Endothelial cell (in vitro differentiated cells): ENCODE data around the gene CFAP57. TPM values are rescaled to one million over a fixed set of nuclear protein-coding genes. Genes with fewer than 3 reads are reported as not detected.

Experiments
- DNase-seq: peaks from one replicate; pipeline ENCODE4 v3.0.0; 2021; ENCODE audit warnings: low spot score
- H3K27ac Mint-ChIP-seq: one replicate; pipeline ENCODE4 v1.8.0; 2021; ENCODE audit warnings: mixed read lengths, inconsistent platforms; ENCODE audit not compliant: unreplicated experiment
- H3K27me3 Mint-ChIP-seq: one replicate; pipeline ENCODE4 v1.8.0; 2021; ENCODE audit warnings: mild to moderate bottlenecking, moderate library complexity, mixed read lengths, inconsistent platforms; ENCODE audit not compliant: unreplicated experiment
- H3K36me3 Mint-ChIP-seq: one replicate; pipeline ENCODE4 v1.8.0; 2021; ENCODE audit warnings: mild to moderate bottlenecking, low read depth, mixed read lengths, inconsistent platforms; ENCODE audit not compliant: unreplicated experiment
- H3K4me1 Mint-ChIP-seq: one replicate; pipeline ENCODE4 v1.8.0; 2021; ENCODE audit warnings: mild to moderate bottlenecking, mixed read lengths, inconsistent platforms; ENCODE audit not compliant: unreplicated experiment
- H3K4me3 Mint-ChIP-seq: one replicate; pipeline ENCODE4 v1.8.0; 2021; ENCODE audit warnings: mild to moderate bottlenecking, mixed read lengths, inconsistent platforms; ENCODE audit not compliant: unreplicated experiment
- H3K9me3 Mint-ChIP-seq: one replicate; pipeline ENCODE4 v1.8.0; 2021; ENCODE audit warnings: mixed read lengths, inconsistent platforms; ENCODE audit not compliant: unreplicated experiment
- CTCF ChIP-seq: fragments of 200-600 bp; sonication (generic); IDR thresholded peaks from one replicate; pipeline ENCODE4 v1.5.0; 2021; ENCODE audit warnings: antibody characterized with exemption; ENCODE audit not compliant: unreplicated experiment
- total RNA-seq: library from RNA; stranded (reverse); fragmentation: NEBNext Ultra II Directional; extraction: Animal tissue kit (Norgen Biotek cat#: 25700); gene quantifications from one replicate; pipeline ENCODE4 v1.2.1, GENCODE V29; 2021; ENCODE audit not compliant: unreplicated experiment

The CFAP57 gene
- total RNA-seq, 1 donor from 2014 or later: 0.49 TPM

- Mint-ChIP-seq H3K4me3 (no peak overlapping the region), H3K27ac (no peak overlapping the region), H3K27me3 (peaks cover 2% of the 10 kb centered on the region), H3K36me3 (no peaks in the 10 kb centered on the region), H3K9me3 (no peaks in the 10 kb centered on the region), H3K4me1 (peaks cover 30% of the 10 kb centered on the region)
- no peak for DNase-seq
- TF ChIP-seq CTCF: no peak
These were observed 42.6 kb downstream of the CFAP57 start for GRCh38 chr1:43214501-43215444.

DNA sequence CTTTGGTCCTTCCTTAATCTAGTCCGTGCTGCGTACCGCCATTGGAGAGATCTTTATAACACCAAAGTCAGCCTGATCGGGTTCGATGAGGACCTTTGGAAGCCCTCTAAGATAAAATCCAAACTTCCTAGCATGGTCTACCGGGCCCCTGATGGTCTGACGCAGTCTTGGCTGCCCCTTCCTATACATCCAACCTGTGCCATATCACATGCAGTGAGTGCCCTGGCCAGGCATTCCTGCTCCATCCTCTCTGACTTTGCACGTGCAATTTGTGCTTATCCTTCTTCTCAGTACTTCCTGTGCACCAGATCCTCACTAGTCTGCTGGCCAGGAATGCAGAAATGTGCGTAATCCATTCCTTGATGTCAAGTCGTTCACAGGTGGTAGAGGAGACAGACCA is 45.6 kb downstream of the CFAP57 start:
- Mint-ChIP-seq H3K4me1 (peaks cover 37% of the 10 kb centered on the region), H3K9me3 (no peaks in the 10 kb centered on the region), H3K27me3 (peaks cover 4% of the 10 kb centered on the region), H3K27ac (no peak overlapping the region), H3K36me3 (no peaks in the 10 kb centered on the region), H3K4me3 (no peak overlapping the region)
- DNase-seq: no peak
- no peak for TF ChIP-seq CTCF

- peaks cover 8% of the 10 kb centered on the region for H3K27me3 Mint-ChIP-seq
- no peak for DNase-seq
- H3K9me3 Mint-ChIP-seq: no peaks in the 10 kb centered on the region
- H3K4me3 Mint-ChIP-seq: no peak overlapping the region
- no peak for TF ChIP-seq CTCF
- H3K36me3 Mint-ChIP-seq: no peaks in the 10 kb centered on the region
- peak overlapping the region; percentile 68 for H3K27ac Mint-ChIP-seq
- peaks cover 23% of the 10 kb centered on the region for H3K4me1 Mint-ChIP-seq
These were observed 49.0 kb downstream of the CFAP57 start for GRCh38 chr1:43220905-43221778.

DNA sequence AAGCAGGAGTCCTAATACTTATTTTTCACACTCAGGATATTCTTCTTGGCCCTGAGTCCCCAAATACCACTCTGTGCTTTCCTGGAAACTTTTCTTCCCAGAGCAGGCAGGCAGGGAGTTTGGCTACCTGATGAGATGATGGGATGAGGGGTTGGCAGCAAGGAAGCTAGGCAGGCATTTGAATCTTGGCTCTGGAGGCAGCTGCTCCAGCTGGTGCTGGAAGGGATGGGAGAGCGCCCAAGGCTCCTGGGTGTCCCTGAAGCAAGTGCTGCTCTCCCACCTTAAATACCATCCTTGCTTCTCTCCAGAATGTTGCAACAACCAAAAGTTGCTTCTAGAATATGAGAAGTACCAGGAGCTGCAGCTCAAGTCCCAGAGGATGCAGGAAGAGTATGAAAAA is 49.7 kb downstream of the CFAP57 start:
- Mint-ChIP-seq H3K9me3 (no peaks in the 10 kb centered on the region), H3K4me1 (peaks cover 16% of the 10 kb centered on the region), H3K27me3 (peaks cover 9% of the 10 kb centered on the region), H3K36me3 (no peaks in the 10 kb centered on the region), H3K27ac (no peak overlapping the region), H3K4me3 (no peak overlapping the region)
- TF ChIP-seq CTCF: no peak
- DNase-seq: no peak
